ENCODE measurements around the gene SHF. TPM values are rescaled to one million over a fixed set of nuclear protein-coding genes. Genes with fewer than 3 reads are reported as not detected.

SHF gene
- total RNA-seq, 1 experiment from 2014 or later: 10.9 TPM

- no peak for DNase-seq
- H3K27ac ChIP-seq (ENCODE audit: low read length): no peak overlapping the region
- no peak overlapping the region for H3K4me3 ChIP-seq (ENCODE audit: low read length)
- no peaks in the 10 kb centered on the region for H3K4me1 ChIP-seq (ENCODE audit: low read length)
- H3K4me2 ChIP-seq (ENCODE audit: low read depth, low read length, poor library complexity, severe bottlenecking): no peak overlapping the region
- H2AFZ ChIP-seq (ENCODE audit: low read length): no peak overlapping the region
- H3K36me3 ChIP-seq (ENCODE audit: insufficient read depth, low read length): no peaks in the 10 kb centered on the region
- H3K27me3 ChIP-seq (ENCODE audit: low read length): no peaks in the 10 kb centered on the region
- no peaks in the 10 kb centered on the region for H3K9me2 ChIP-seq (replicated peaks; ENCODE audit: insufficient read depth, low read length)
- no peak overlapping the region for H3K9ac ChIP-seq (ENCODE audit: low read length)
- no peaks in the 10 kb centered on the region for H3K79me2 ChIP-seq (ENCODE audit: low read length)
- H3K9me3 ChIP-seq (ENCODE audit: low read length): no peaks in the 10 kb centered on the region
- H4K20me1 ChIP-seq (ENCODE audit: insufficient read depth, low read depth, low read length): no peaks in the 10 kb centered on the region
Observed at GRCh38 chr15:45150481-45150880, 37.3 kb downstream of the SHF start.

- Histone ChIP-seq H3K9me3 (ENCODE audit: low read length) (no peaks in the 10 kb centered on the region), H3K9ac (ENCODE audit: low read length) (no peak overlapping the region), H3K4me2 (ENCODE audit: low read depth, low read length, poor library complexity, severe bottlenecking) (no peak overlapping the region), H3K79me2 (ENCODE audit: low read length) (no peaks in the 10 kb centered on the region), H3K9me2 (replicated peaks; ENCODE audit: insufficient read depth, low read length) (no peaks in the 10 kb centered on the region), H3K27ac (ENCODE audit: low read length) (no peak overlapping the region), H3K27me3 (ENCODE audit: low read length) (no peaks in the 10 kb centered on the region), H3K4me3 (ENCODE audit: low read length) (no peak overlapping the region), H2AFZ (ENCODE audit: low read length) (no peak overlapping the region), H4K20me1 (ENCODE audit: insufficient read depth, low read depth, low read length) (no peaks in the 10 kb centered on the region), H3K4me1 (ENCODE audit: low read length) (no peaks in the 10 kb centered on the region), H3K36me3 (ENCODE audit: insufficient read depth, low read length) (no peaks in the 10 kb centered on the region)
- DNase-seq: no peak
Observed at GRCh38 chr15:45149060-45149459, 38.7 kb downstream of the SHF start.

DNA sequence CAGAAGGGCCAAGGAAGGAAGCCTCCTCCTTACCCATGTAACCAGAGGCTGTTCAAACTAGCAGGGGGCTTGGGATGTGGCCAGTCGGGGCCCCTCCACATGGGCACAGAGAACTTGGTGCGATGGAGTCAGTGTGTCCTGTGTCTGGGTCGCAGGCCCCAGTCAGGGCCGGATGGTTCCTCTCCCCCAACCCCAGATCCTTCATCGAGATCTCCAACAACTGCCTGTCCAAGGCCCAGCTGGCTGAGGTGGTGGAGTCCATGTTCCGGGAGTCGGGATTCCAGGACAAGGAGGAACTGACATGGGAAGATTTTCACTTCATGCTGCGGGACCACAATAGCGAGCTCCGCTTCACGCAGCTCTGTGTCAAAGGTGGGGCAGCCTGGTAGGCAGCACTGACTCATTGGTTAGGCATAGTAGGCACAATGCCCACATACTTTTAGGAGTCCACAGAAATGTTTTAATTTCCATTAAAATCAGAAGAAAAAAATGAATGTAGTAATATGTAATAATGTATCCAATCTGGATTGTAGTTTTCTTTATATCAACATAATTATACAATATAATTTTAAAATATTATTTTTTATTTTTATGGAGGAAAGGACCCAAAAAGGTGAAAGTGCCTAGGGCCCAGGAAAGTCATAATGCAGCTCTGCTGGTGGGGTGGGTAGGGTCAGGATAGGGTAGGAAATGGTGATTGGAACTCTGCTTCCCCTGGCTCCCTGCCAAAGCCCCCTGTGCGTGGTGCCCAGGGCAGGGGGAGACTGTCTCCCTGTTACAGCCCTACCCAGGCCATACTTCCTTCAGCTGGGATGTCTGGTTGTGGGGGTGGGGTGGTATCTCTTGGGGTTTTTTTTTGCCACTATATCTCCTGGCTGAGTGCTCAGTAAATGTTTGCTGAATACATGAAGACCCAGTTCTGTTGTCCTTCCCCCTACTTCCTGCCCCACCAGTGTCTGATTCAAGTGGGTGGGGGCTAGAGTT lies 39.4 kb downstream of the SHF start:
- Histone ChIP-seq H3K4me1 (ENCODE audit: low read length) (no peaks in the 10 kb centered on the region), H3K4me3 (ENCODE audit: low read length) (no peak overlapping the region), H3K27me3 (ENCODE audit: low read length) (no peaks in the 10 kb centered on the region), H3K9me3 (ENCODE audit: low read length) (no peaks in the 10 kb centered on the region), H3K9ac (ENCODE audit: low read length) (no peak overlapping the region), H4K20me1 (ENCODE audit: insufficient read depth, low read depth, low read length) (no peaks in the 10 kb centered on the region), H2AFZ (ENCODE audit: low read length) (no peak overlapping the region), H3K4me2 (ENCODE audit: low read depth, low read length, poor library complexity, severe bottlenecking) (no peak overlapping the region), H3K9me2 (replicated peaks; ENCODE audit: insufficient read depth, low read length) (no peaks in the 10 kb centered on the region), H3K27ac (ENCODE audit: low read length) (no peak overlapping the region), H3K79me2 (ENCODE audit: low read length) (no peaks in the 10 kb centered on the region), H3K36me3 (ENCODE audit: insufficient read depth, low read length) (no peaks in the 10 kb centered on the region)
- no peak for DNase-seq

GRCh38 chr15:45147606-45148005 lies 40.2 kb downstream of the SHF start:
- no peak overlapping the region for H3K27ac ChIP-seq (ENCODE audit: low read length)
- no peaks in the 10 kb centered on the region for H4K20me1 ChIP-seq (ENCODE audit: insufficient read depth, low read depth, low read length)
- no peak overlapping the region for H3K4me2 ChIP-seq (ENCODE audit: low read depth, low read length, poor library complexity, severe bottlenecking)
- no peak overlapping the region for H3K4me3 ChIP-seq (ENCODE audit: low read length)
- H3K27me3 ChIP-seq (ENCODE audit: low read length): no peaks in the 10 kb centered on the region
- DNase-seq: no peak
- no peak overlapping the region for H2AFZ ChIP-seq (ENCODE audit: low read length)
- H3K4me1 ChIP-seq (ENCODE audit: low read length): no peaks in the 10 kb centered on the region
- H3K9me2 ChIP-seq (replicated peaks; ENCODE audit: insufficient read depth, low read length): no peaks in the 10 kb centered on the region
- H3K36me3 ChIP-seq (ENCODE audit: insufficient read depth, low read length): no peaks in the 10 kb centered on the region
- H3K79me2 ChIP-seq (ENCODE audit: low read length): no peaks in the 10 kb centered on the region
- H3K9ac ChIP-seq (ENCODE audit: low read length): no peak overlapping the region
- no peaks in the 10 kb centered on the region for H3K9me3 ChIP-seq (ENCODE audit: low read length)

- Histone ChIP-seq H3K79me2 (ENCODE audit: low read length) (no peaks in the 10 kb centered on the region), H3K27me3 (ENCODE audit: low read length) (no peaks in the 10 kb centered on the region), H3K4me1 (ENCODE audit: low read length) (no peaks in the 10 kb centered on the region), H3K27ac (ENCODE audit: low read length) (no peak overlapping the region), H3K9ac (ENCODE audit: low read length) (no peak overlapping the region), H3K9me3 (ENCODE audit: low read length) (no peaks in the 10 kb centered on the region), H3K4me2 (ENCODE audit: low read depth, low read length, poor library complexity, severe bottlenecking) (no peak overlapping the region), H2AFZ (ENCODE audit: low read length) (no peak overlapping the region), H3K36me3 (ENCODE audit: insufficient read depth, low read length) (no peaks in the 10 kb centered on the region), H3K9me2 (replicated peaks; ENCODE audit: insufficient read depth, low read length) (no peaks in the 10 kb centered on the region), H3K4me3 (ENCODE audit: low read length) (no peak overlapping the region), H4K20me1 (ENCODE audit: insufficient read depth, low read depth, low read length) (no peaks in the 10 kb centered on the region)
- no peak for DNase-seq
Observed at GRCh38 chr15:45146405-45146804, 41.4 kb downstream of the SHF start.

GRCh38 chr15:45144775-45145174 lies 43.0 kb downstream of the SHF start:
- H3K27me3 ChIP-seq (ENCODE audit: low read length): no peaks in the 10 kb centered on the region
- no peak overlapping the region for H3K4me3 ChIP-seq (ENCODE audit: low read length)
- H3K36me3 ChIP-seq (ENCODE audit: insufficient read depth, low read length): no peaks in the 10 kb centered on the region
- H3K9ac ChIP-seq (ENCODE audit: low read length): no peak overlapping the region
- no peaks in the 10 kb centered on the region for H3K9me3 ChIP-seq (ENCODE audit: low read length)
- DNase-seq: no peak
- H2AFZ ChIP-seq (ENCODE audit: low read length): no peak overlapping the region
- H3K79me2 ChIP-seq (ENCODE audit: low read length): no peaks in the 10 kb centered on the region
- H3K27ac ChIP-seq (ENCODE audit: low read length): no peak overlapping the region
- H3K4me1 ChIP-seq (ENCODE audit: low read length): no peaks in the 10 kb centered on the region
- no peaks in the 10 kb centered on the region for H3K9me2 ChIP-seq (replicated peaks; ENCODE audit: insufficient read depth, low read length)
- H4K20me1 ChIP-seq (ENCODE audit: insufficient read depth, low read depth, low read length): no peaks in the 10 kb centered on the region
- no peak overlapping the region for H3K4me2 ChIP-seq (ENCODE audit: low read depth, low read length, poor library complexity, severe bottlenecking)

DNA sequence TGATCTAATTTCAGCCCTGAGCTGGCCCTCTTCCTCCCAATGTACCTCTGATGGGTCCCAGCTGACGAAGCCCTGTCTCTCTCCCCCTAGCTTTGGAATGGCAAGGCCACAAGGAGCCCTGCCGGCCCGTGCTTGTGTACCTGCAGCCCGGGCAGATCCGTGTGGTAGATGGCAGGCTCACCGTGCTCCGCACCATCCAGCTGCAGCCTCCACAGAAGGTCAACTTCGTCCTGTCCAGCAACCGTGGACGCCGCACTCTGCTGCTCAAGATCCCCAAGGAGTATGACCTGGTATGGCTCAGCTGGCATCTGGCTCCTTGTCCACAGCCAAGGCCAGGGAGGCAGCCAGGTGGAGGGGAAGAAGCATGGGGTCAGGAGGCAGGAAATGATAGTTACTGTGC lies 43.8 kb downstream of the SHF start:
- no peak overlapping the region for H2AFZ ChIP-seq (ENCODE audit: low read length)
- no peak for DNase-seq
- H3K9me2 ChIP-seq (replicated peaks; ENCODE audit: insufficient read depth, low read length): no peaks in the 10 kb centered on the region
- no peaks in the 10 kb centered on the region for H3K4me1 ChIP-seq (ENCODE audit: low read length)
- H3K36me3 ChIP-seq (ENCODE audit: insufficient read depth, low read length): no peaks in the 10 kb centered on the region
- H3K9ac ChIP-seq (ENCODE audit: low read length): no peak overlapping the region
- H3K27ac ChIP-seq (ENCODE audit: low read length): no peak overlapping the region
- no peak overlapping the region for H3K4me2 ChIP-seq (ENCODE audit: low read depth, low read length, poor library complexity, severe bottlenecking)
- no peak overlapping the region for H3K4me3 ChIP-seq (ENCODE audit: low read length)
- no peaks in the 10 kb centered on the region for H4K20me1 ChIP-seq (ENCODE audit: insufficient read depth, low read depth, low read length)
- H3K27me3 ChIP-seq (ENCODE audit: low read length): no peaks in the 10 kb centered on the region
- H3K79me2 ChIP-seq (ENCODE audit: low read length): no peaks in the 10 kb centered on the region
- H3K9me3 ChIP-seq (ENCODE audit: low read length): no peaks in the 10 kb centered on the region

- no peaks in the 10 kb centered on the region for H3K79me2 ChIP-seq (ENCODE audit: low read length)
- H2AFZ ChIP-seq (ENCODE audit: low read length): no peak overlapping the region
- DNase-seq: no peak
- no peaks in the 10 kb centered on the region for H3K9me3 ChIP-seq (ENCODE audit: low read length)
- H3K4me2 ChIP-seq (ENCODE audit: low read depth, low read length, poor library complexity, severe bottlenecking): no peak overlapping the region
- no peaks in the 10 kb centered on the region for H3K9me2 ChIP-seq (replicated peaks; ENCODE audit: insufficient read depth, low read length)
- no peak overlapping the region for H3K27ac ChIP-seq (ENCODE audit: low read length)
- no peaks in the 10 kb centered on the region for H3K27me3 ChIP-seq (ENCODE audit: low read length)
- H3K36me3 ChIP-seq (ENCODE audit: insufficient read depth, low read length): no peaks in the 10 kb centered on the region
- H3K4me3 ChIP-seq (ENCODE audit: low read length): no peak overlapping the region
- no peaks in the 10 kb centered on the region for H3K4me1 ChIP-seq (ENCODE audit: low read length)
- H3K9ac ChIP-seq (ENCODE audit: low read length): no peak overlapping the region
- H4K20me1 ChIP-seq (ENCODE audit: insufficient read depth, low read depth, low read length): no peaks in the 10 kb centered on the region
Observed at GRCh38 chr15:45143056-45143455, 44.7 kb downstream of the SHF start.

All from Karpas-422 (cell line).